ENCODE data around the gene RNF222.

GRCh38 chr17:8345052-8345690 is 52.5 kb downstream of the RNF222 start:
- TF ChIP-seq POLR2A (IDR thresholded peaks at IDR 0.05) (no peak), EP300 (IDR thresholded peaks at IDR 0.05; ENCODE audit: low read depth) (no peak), POLR2AphosphoS5 (IDR thresholded peaks at IDR 0.05) (no peak), CTCF (IDR thresholded peaks at IDR 0.05) (no peak)

All from transverse colon (tissue), 4 donors.